CD8-positive, alpha-beta memory T cell (primary cell): ENCODE measurements around the gene SCGB1D2. TPM values are rescaled to one million over a fixed set of nuclear protein-coding genes. Genes with fewer than 3 reads are reported as not detected.

Experiments
- CTCF ChIA-PET: fragments of 350-600 bp; sonication (Branson Sonifier 250); formaldehyde crosslinking; loops from one replicate; lab custom pipeline; 2021; ENCODE audit warnings: antibody characterized with exemption; lab: Charles Lee
- POLR2A ChIA-PET: fragments of 350-600 bp; sonication (Branson Sonifier 250); formaldehyde crosslinking; loops from one replicate; lab custom pipeline; 2021; ENCODE audit warnings: antibody characterized with exemption; lab: Charles Lee
- DNase-seq, 5 donors: peaks; one replicate each; pipeline versions ENCODE4 v3.0.0 to v3.0.0-alpha.2; 2020 to 2022; ENCODE audit warnings: mixed read lengths in 1 of 5
- H3K27ac ChIP-seq: one replicate; pipeline ENCODE4 v1.7.0; 2013; ENCODE audit warnings: low read depth, mild to moderate bottlenecking, low read length, moderate library complexity
- H3K27me3 ChIP-seq: 2 replicates; pipeline ENCODE4 v1.7.0; 2013; ENCODE audit warnings: low read length, mild to moderate bottlenecking; ENCODE audit not compliant: insufficient read depth, poor library complexity, severe bottlenecking
- H3K36me3 ChIP-seq: 2 replicates; pipeline ENCODE4 v1.7.0; 2013; ENCODE audit warnings: mild to moderate bottlenecking, low read length, moderate library complexity; ENCODE audit not compliant: insufficient read depth
- H3K4me1 ChIP-seq: 2 replicates; pipeline ENCODE4 v1.7.0; 2013; ENCODE audit warnings: mild to moderate bottlenecking, low read length, moderate library complexity; ENCODE audit not compliant: insufficient read depth
- H3K4me3 ChIP-seq: 2 replicates; pipeline ENCODE4 v1.7.0; 2013; ENCODE audit warnings: mild to moderate bottlenecking, low read length
- H3K9me3 ChIP-seq: 2 replicates; pipeline ENCODE4 v1.7.0; 2013; ENCODE audit warnings: mild to moderate bottlenecking, low read length
- H3K27ac Mint-ChIP-seq, 8 donors: one replicate each; pipeline ENCODE4 v1.8.0; 2020 to 2021; ENCODE audit warnings: mixed read lengths in 8 of 8, mild to moderate bottlenecking in 6 of 8, inconsistent platforms in 3 of 8, moderate library complexity in 3 of 8
- H3K27me3 Mint-ChIP-seq, 2 donors: one replicate each; pipeline ENCODE4 v1.8.0; 2020 to 2021; ENCODE audit warnings: mixed read lengths in 2 of 2, mild to moderate bottlenecking in 1 of 2, moderate library complexity in 1 of 2
- H3K36me3 Mint-ChIP-seq, 3 donors: one replicate each; pipeline ENCODE4 v1.8.0; 2020 to 2021; ENCODE audit warnings: mixed read lengths in 3 of 3, inconsistent platforms in 1 of 3, mild to moderate bottlenecking in 1 of 3
- H3K4me1 Mint-ChIP-seq, 3 donors: one replicate each; pipeline ENCODE4 v1.8.0; 2020 to 2021; ENCODE audit warnings: mixed read lengths in 3 of 3, inconsistent platforms in 1 of 3, mild to moderate bottlenecking in 1 of 3
- H3K4me3 Mint-ChIP-seq, 7 donors: one replicate each; pipeline ENCODE4 v1.8.0; 2020 to 2021; ENCODE audit warnings: mixed read lengths in 7 of 7, mild to moderate bottlenecking in 6 of 7, moderate library complexity in 4 of 7, inconsistent platforms in 2 of 7
- H3K9me3 Mint-ChIP-seq, 5 donors: one replicate each; pipeline ENCODE4 v1.8.0; 2020 to 2022; ENCODE audit warnings: mixed read lengths in 5 of 5, mild to moderate bottlenecking in 3 of 5, moderate library complexity in 2 of 5, inconsistent platforms in 1 of 5
- polyA plus RNA-seq: library from polyadenylated mRNA; unstranded; fragments of 300-500 nt; fragmentation: Illumina TruSeq; gene quantifications from one replicate; pipeline ENCODE4 v1.2.3, GENCODE V29; 2021
- total RNA-seq, 2 experiments: library from RNA; stranded (reverse); gene quantifications; one replicate each; pipeline ENCODE4 v1.2.3, GENCODE V29; 2021

SCGB1D2 gene
- total and polyA plus RNA-seq, 3 experiments from 2014 or later = not detected

GRCh38 chr11:62238151-62238550 is 3.9 kb upstream of the SCGB1D2 start:
- H3K9me3 ChIP-seq = no peaks in the 10 kb centered on the region
- Mint-ChIP-seq H3K27me3 (peaks cover 28 to 60% of the 10 kb centered on the region in 2 donors), H3K27ac (no peak overlapping the region), H3K36me3 (no peaks in the 10 kb centered on the region), H3K9me3 (no peaks in the 10 kb centered on the region), H3K4me1 (no peaks in the 10 kb centered on the region), H3K4me3 (no peak overlapping the region)
- no peaks in the 10 kb centered on the region for H3K36me3 ChIP-seq
- ChIA-PET POLR2A (no interaction called here), CTCF (no interaction called here)
- no peak overlapping the region for H3K4me3 ChIP-seq
- H3K27me3 ChIP-seq = no peaks in the 10 kb centered on the region
- DNase-seq = no peak
- H3K4me1 ChIP-seq = no peaks in the 10 kb centered on the region
- no peak overlapping the region for H3K27ac ChIP-seq

GRCh38 chr11:62241095-62241494 is 944 bp upstream of the SCGB1D2 start:
- H3K4me1 Mint-ChIP-seq = no peaks in the 10 kb centered on the region
- ChIA-PET POLR2A (no interaction called here), CTCF (no interaction called here)

GRCh38 chr11:62245271-62245753 is 3.3 kb downstream of the SCGB1D2 start:
- H3K4me1 ChIP-seq = no peaks in the 10 kb centered on the region
- H3K27me3 Mint-ChIP-seq = peaks cover 34 to 72% of the 10 kb centered on the region in 2 donors
- ChIA-PET CTCF (no interaction called here), POLR2A (no interaction called here)
- H3K27ac ChIP-seq = no peak overlapping the region
- peaks cover 0 to 11% (median 2%) of the 10 kb centered on the region in 3 donors for H3K36me3 Mint-ChIP-seq
- peaks cover 6% of the 10 kb centered on the region for H3K27me3 ChIP-seq
- no peak overlapping the region for H3K4me3 Mint-ChIP-seq
- H3K4me3 ChIP-seq = no peak overlapping the region
- DNase-seq = no peak
- H3K4me1 Mint-ChIP-seq = no peaks in the 10 kb centered on the region
- H3K9me3 Mint-ChIP-seq = peaks cover 10 to 15% (median 12%) of the 10 kb centered on the region in 5 donors
- no peak overlapping the region for H3K27ac Mint-ChIP-seq
- H3K36me3 ChIP-seq = no peaks in the 10 kb centered on the region
- H3K9me3 ChIP-seq = no peaks in the 10 kb centered on the region

More at GRCh38 chr11:62241095-62241494, 944 bp upstream of the SCGB1D2 start:
- Mint-ChIP-seq H3K4me3 (no peak overlapping the region), H3K27ac (no peak overlapping the region), H3K36me3 (no peaks in the 10 kb centered on the region), H3K27me3 (peaks cover 29 to 60% of the 10 kb centered on the region in 2 donors), H3K9me3 (peaks cover 0 to 2% (median 0%) of the 10 kb centered on the region in 5 donors)
- Histone ChIP-seq H3K4me1 (no peaks in the 10 kb centered on the region), H3K4me3 (no peak overlapping the region), H3K27me3 (no peaks in the 10 kb centered on the region), H3K27ac (no peak overlapping the region), H3K36me3 (no peaks in the 10 kb centered on the region), H3K9me3 (no peaks in the 10 kb centered on the region)
- DNase-seq = no peak

- no peak overlapping the region for H3K27ac Mint-ChIP-seq
These were observed 9.7 kb downstream of the SCGB1D2 start for GRCh38 chr11:62251698-62252097.

GRCh38 chr11:62253999-62254542 is 12.0 kb downstream of the SCGB1D2 start:
- Histone ChIP-seq H3K36me3 (no peaks in the 10 kb centered on the region), H3K4me3 (no peak overlapping the region), H3K27ac (no peak overlapping the region), H3K4me1 (no peaks in the 10 kb centered on the region), H3K9me3 (peaks cover 6% of the 10 kb centered on the region), H3K27me3 (no peaks in the 10 kb centered on the region)
- no peaks in the 10 kb centered on the region for H3K4me1 Mint-ChIP-seq
- POLR2A ChIA-PET = no interaction called here
- peaks cover 19 to 42% of the 10 kb centered on the region in 2 donors for H3K27me3 Mint-ChIP-seq
- H3K36me3 Mint-ChIP-seq = peaks cover 2 to 16% (median 2%) of the 10 kb centered on the region in 3 donors
- CTCF ChIA-PET = no interaction called here
- H3K4me3 Mint-ChIP-seq = no peak overlapping the region
- H3K9me3 Mint-ChIP-seq = peaks cover 31 to 58% (median 51%) of the 10 kb centered on the region in 5 donors
- no peak for DNase-seq
- H3K27ac Mint-ChIP-seq = no peak overlapping the region

More at GRCh38 chr11:62251698-62252097, 9.7 kb downstream of the SCGB1D2 start:
- Mint-ChIP-seq H3K36me3 (peaks cover 2 to 16% (median 2%) of the 10 kb centered on the region in 3 donors), H3K27me3 (peaks cover 34 to 46% of the 10 kb centered on the region in 2 donors), H3K9me3 (peaks cover 31 to 60% (median 53%) of the 10 kb centered on the region in 5 donors), H3K4me3 (no peak overlapping the region), H3K4me1 (no peaks in the 10 kb centered on the region)
- Histone ChIP-seq H3K4me1 (no peaks in the 10 kb centered on the region), H3K9me3 (peaks cover 6% of the 10 kb centered on the region), H3K27me3 (peaks cover under 1% of the 10 kb centered on the region), H3K27ac (no peak overlapping the region), H3K36me3 (no peaks in the 10 kb centered on the region), H3K4me3 (no peak overlapping the region)
- ChIA-PET POLR2A (no interaction called here), CTCF (no interaction called here)
- no peak for DNase-seq

GRCh38 chr11:62256281-62256680 is 14.2 kb downstream of the SCGB1D2 start:
- H3K4me1 ChIP-seq = no peaks in the 10 kb centered on the region
- CTCF ChIA-PET = no interaction called here
- Mint-ChIP-seq H3K27me3 (peaks cover 16 to 32% of the 10 kb centered on the region in 2 donors), H3K27ac (no peak overlapping the region), H3K4me3 (no peak overlapping the region), H3K4me1 (no peaks in the 10 kb centered on the region), H3K9me3 (peaks cover 13 to 36% (median 32%) of the 10 kb centered on the region in 5 donors), H3K36me3 (peaks cover 0 to 4% (median 2%) of the 10 kb centered on the region in 3 donors)
- no peak overlapping the region for H3K27ac ChIP-seq
- H3K9me3 ChIP-seq = peaks cover 1% of the 10 kb centered on the region
- H3K4me3 ChIP-seq = no peak overlapping the region
- DNase-seq = no peak
- no peaks in the 10 kb centered on the region for H3K36me3 ChIP-seq
- no peaks in the 10 kb centered on the region for H3K27me3 ChIP-seq
- POLR2A ChIA-PET = no interaction called here

GRCh38 chr11:62260261-62260953 is 18.4 kb downstream of the SCGB1D2 start:
- Histone ChIP-seq H3K9me3 (no peaks in the 10 kb centered on the region), H3K36me3 (no peaks in the 10 kb centered on the region), H3K27me3 (no peaks in the 10 kb centered on the region), H3K27ac (no peak overlapping the region), H3K4me1 (no peaks in the 10 kb centered on the region), H3K4me3 (no peak overlapping the region)
- Mint-ChIP-seq H3K9me3 (peaks cover 0 to 2% (median 0%) of the 10 kb centered on the region in 5 donors), H3K36me3 (no peaks in the 10 kb centered on the region), H3K4me1 (no peaks in the 10 kb centered on the region), H3K4me3 (no peak overlapping the region), H3K27ac (no peak overlapping the region), H3K27me3 (peaks cover 14 to 48% of the 10 kb centered on the region in 2 donors)
- POLR2A ChIA-PET = no interaction called here
- no peak for DNase-seq
- CTCF ChIA-PET = interaction anchor here (0.6 kb wide), 1 partner anchor 743 kb away, joined by 3 read pairs; no protein-coding TSS in a partner anchor

- Mint-ChIP-seq H3K27ac (no peak overlapping the region), H3K36me3 (no peaks in the 10 kb centered on the region), H3K4me3 (no peak overlapping the region), H3K9me3 (no peaks in the 10 kb centered on the region), H3K4me1 (no peaks in the 10 kb centered on the region), H3K27me3 (peaks cover 16 to 42% of the 10 kb centered on the region in 2 donors)
- POLR2A ChIA-PET = no interaction called here
- Histone ChIP-seq H3K9me3 (no peaks in the 10 kb centered on the region), H3K4me1 (no peaks in the 10 kb centered on the region), H3K36me3 (no peaks in the 10 kb centered on the region), H3K27ac (no peak overlapping the region), H3K27me3 (no peaks in the 10 kb centered on the region), H3K4me3 (no peak overlapping the region)
- CTCF ChIA-PET = no interaction called here
- no peak for DNase-seq
These were observed 22.0 kb downstream of the SCGB1D2 start for GRCh38 chr11:62264004-62264403.
